SU-DHL-6 (cell line): ENCODE results near the gene OCIAD1.

Source experiments
- H2AFZ ChIP-seq: fragments of 200-600 bp; sonication (generic); 2 replicates; pipeline ENCODE4 v1.6.1; 2014; ENCODE audit warnings: low read depth, mild to moderate bottlenecking, moderate library complexity, mixed read lengths, antibody characterized with exemption, low read length; ENCODE audit not compliant: severe bottlenecking
- H3F3A ChIP-seq: fragments of 200-600 bp; shearing (Covaris generic); 2 replicates; pipeline ENCODE4 v1.6.0; 2016; ENCODE audit warnings: antibody characterized with exemption, mild to moderate bottlenecking; ENCODE audit not compliant: insufficient read depth
- H3K27ac ChIP-seq: fragments of 200-600 bp; sonication (generic); 2 replicates; pipeline ENCODE4 v1.5.1; 2016; ENCODE audit warnings: low read depth, mild to moderate bottlenecking, low read length, moderate library complexity, mixed read lengths
- H3K27me3 ChIP-seq: fragments of 200-600 bp; sonication (generic), shearing (Covaris generic); 2 replicates; pipeline ENCODE4 v1.6.0; 2014; ENCODE audit warnings: mild to moderate bottlenecking, low read length
- H3K36me3 ChIP-seq: fragments of 200-600 bp; sonication (generic); 2 replicates; pipeline ENCODE4 v1.6.1; 2014; ENCODE audit warnings: mild to moderate bottlenecking, low read length, mixed read lengths
- H3K4me2 ChIP-seq: fragments of 300-600, 200-600 bp; shearing (Covaris generic), sonication (generic); 2 replicates; pipeline ENCODE4 v1.6.0; 2014; ENCODE audit warnings: low read length, low read depth, mild to moderate bottlenecking; ENCODE audit not compliant: poor library complexity, severe bottlenecking
- H3K4me3 ChIP-seq: fragments of 200-600 bp; sonication (generic); 2 replicates; pipeline ENCODE4 v1.5.1; 2014; ENCODE audit warnings: antibody characterized with exemption, low read length, mild to moderate bottlenecking, mixed read lengths; ENCODE audit not compliant: insufficient read depth, poor library complexity, severe bottlenecking
- H3K79me2 ChIP-seq: fragments of 200-600 bp; sonication (generic); 2 replicates; pipeline ENCODE4 v1.6.1; 2014; ENCODE audit warnings: mild to moderate bottlenecking, low read length, moderate library complexity; ENCODE audit not compliant: insufficient read depth
- H3K9ac ChIP-seq: fragments of 200-600 bp; sonication (generic); 2 replicates; pipeline ENCODE4 v1.7.0; 2014; ENCODE audit warnings: mild to moderate bottlenecking, low read length
- H3K9me2 ChIP-seq: fragments of 200-600 bp; sonication (generic); replicated peaks from 2 replicates; pipeline ENCODE4 v1.6.1; 2014; ENCODE audit warnings: low read length; ENCODE audit not compliant: insufficient read depth
- H3K9me3 ChIP-seq: fragments of 200-600 bp; sonication (generic); 2 replicates; pipeline ENCODE4 v1.6.1; 2014; ENCODE audit warnings: low read length, mixed read lengths; ENCODE audit not compliant: insufficient read depth
- H4K20me1 ChIP-seq: fragments of 200-600 bp; sonication (generic); 2 replicates; pipeline ENCODE4 v1.6.1; 2014; ENCODE audit warnings: low read depth, mild to moderate bottlenecking, antibody characterized with exemption, low read length, moderate library complexity, mixed read lengths
- EZH2phosphoT487 ChIP-seq: fragments of 200-600 bp; sonication (generic), shearing (Covaris generic); conservative IDR thresholded peaks from 2 replicates; pipeline ENCODE4 v1.6.1; 2018; ENCODE audit warnings: mild to moderate bottlenecking, antibody characterized with exemption, low read length, moderate library complexity, mixed read lengths
- TF ChIP-seq, protein P1 (sequence below): fragments of 200-600 bp; sonication (generic); IDR thresholded peaks from one replicate; pipeline ENCODE4 v1.5.1; 2017; ENCODE audit warnings: antibody characterized with exemption, mild to moderate bottlenecking, low read length, moderate library complexity; ENCODE audit not compliant: insufficient read depth, poor library complexity, severe bottlenecking

The OCIAD1 gene

DNA sequence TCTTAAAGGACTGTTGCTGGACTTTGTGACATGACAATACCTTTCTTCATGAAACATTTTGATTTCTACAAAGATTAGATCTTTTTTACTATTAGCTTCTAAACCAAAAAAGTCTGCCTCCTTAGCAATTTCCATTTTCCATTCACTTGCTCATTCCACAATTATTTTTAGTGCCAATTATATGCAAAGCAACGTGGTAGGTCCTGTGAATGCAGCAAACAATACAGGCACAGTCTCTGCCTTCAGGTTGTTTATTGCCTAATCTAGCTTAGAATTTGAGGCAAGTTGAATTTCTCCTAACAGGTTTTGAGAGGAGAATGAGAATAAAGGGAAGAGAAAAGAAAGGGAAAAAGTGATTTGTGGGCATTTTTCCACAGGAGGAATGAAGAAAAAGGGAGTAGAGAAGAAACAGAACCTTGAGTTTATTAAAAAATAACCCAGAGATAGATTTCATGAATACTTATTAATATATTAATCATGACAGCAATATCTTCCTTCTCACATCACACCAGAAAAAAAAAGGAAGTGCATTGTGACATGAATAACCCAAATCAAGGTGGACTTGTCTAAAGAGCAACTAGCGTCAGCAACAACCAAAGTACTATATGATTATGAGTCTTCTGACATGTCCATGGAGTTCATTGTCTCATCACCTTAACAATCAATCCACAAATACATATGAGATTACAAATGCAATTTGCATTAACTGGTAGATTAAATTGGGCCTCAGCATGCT lies 34.5 kb upstream of the OCIAD1 start:
- no peak for TF ChIP-seq EZH2phosphoT487
- TF ChIP-seq, protein P1, sequence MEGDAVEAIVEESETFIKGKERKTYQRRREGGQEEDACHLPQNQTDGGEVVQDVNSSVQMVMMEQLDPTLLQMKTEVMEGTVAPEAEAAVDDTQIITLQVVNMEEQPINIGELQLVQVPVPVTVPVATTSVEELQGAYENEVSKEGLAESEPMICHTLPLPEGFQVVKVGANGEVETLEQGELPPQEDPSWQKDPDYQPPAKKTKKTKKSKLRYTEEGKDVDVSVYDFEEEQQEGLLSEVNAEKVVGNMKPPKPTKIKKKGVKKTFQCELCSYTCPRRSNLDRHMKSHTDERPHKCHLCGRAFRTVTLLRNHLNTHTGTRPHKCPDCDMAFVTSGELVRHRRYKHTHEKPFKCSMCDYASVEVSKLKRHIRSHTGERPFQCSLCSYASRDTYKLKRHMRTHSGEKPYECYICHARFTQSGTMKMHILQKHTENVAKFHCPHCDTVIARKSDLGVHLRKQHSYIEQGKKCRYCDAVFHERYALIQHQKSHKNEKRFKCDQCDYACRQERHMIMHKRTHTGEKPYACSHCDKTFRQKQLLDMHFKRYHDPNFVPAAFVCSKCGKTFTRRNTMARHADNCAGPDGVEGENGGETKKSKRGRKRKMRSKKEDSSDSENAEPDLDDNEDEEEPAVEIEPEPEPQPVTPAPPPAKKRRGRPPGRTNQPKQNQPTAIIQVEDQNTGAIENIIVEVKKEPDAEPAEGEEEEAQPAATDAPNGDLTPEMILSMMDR: no peak
- H3K27me3 ChIP-seq: no peaks in the 10 kb centered on the region
- no peak overlapping the region for H2AFZ ChIP-seq

DNA sequence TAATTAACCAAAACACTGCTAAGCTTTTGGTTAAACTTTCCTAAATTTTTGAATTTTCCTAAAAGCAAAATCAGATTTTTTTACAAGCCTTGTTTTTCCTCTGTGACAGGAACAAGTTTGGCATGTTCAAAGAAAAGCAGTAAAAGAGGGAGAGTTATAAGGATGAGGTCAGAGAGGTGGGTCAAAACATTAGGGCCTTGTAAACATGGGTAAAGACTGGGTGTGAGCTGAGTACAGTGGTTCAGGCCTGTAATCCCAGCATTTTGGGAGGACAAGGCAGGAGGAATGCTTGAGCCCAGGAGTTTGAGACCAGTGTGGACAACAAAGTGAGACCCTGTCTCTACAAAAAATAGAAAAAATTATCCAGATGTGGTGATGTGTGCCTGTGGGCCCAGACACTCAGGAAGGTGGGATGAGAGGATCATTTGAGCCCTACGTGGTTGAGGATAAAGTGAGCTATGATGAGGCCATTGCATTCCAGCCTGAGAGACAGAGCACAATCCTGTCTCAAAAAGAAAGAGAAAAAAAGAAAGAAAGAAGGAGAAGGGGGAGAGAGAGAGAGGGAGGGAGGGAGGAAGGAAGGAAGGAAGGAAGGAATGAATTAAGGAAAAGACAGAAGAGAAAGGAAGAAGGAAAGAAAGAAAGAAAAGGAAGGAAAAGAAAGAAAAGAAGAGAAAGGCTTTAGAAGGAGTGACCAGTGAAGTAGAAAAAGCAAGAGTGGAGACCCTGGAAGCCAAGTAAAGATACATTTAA lies 33.8 kb upstream of the OCIAD1 start:
- Histone ChIP-seq H3K4me3 (no peak overlapping the region), H3K9me3 (no peaks in the 10 kb centered on the region), H2AFZ (no peak overlapping the region)

More for the DNA sequence above, 34.5 kb upstream of the OCIAD1 start:
- H3K4me3 ChIP-seq: no peak overlapping the region
- H3K4me2 ChIP-seq: no peak overlapping the region
- H3K9me3 ChIP-seq: no peaks in the 10 kb centered on the region
- H4K20me1 ChIP-seq: no peaks in the 10 kb centered on the region
- no peaks in the 10 kb centered on the region for H3K79me2 ChIP-seq
- no peaks in the 10 kb centered on the region for H3F3A ChIP-seq
- H3K9ac ChIP-seq: no peak overlapping the region
- no peaks in the 10 kb centered on the region for H3K9me2 ChIP-seq
- H3K36me3 ChIP-seq: no peaks in the 10 kb centered on the region
- H3K27ac ChIP-seq: no peak overlapping the region

DNA sequence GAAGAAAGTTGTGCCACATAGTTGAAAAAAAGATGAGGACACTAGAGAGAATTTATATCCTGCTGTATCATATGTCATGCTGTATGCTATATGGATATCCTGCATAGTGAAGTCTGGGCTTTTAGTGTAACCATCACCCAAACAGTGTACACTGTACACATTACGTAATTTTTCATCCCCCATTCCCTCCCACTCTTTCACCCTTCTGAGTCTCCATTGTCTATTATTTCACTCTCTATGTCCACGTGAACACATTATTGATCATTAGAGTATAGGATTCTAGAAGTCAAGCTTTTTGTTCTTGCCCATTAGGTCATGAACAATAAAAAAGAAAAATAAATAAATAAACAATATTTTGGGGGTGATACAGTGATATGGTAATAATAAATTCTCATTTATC lies 32.8 kb upstream of the OCIAD1 start:
- Histone ChIP-seq H2AFZ (no peak overlapping the region), H3K27me3 (no peaks in the 10 kb centered on the region), H3K27ac (no peak overlapping the region), H3F3A (no peaks in the 10 kb centered on the region), H3K9me3 (no peaks in the 10 kb centered on the region), H3K9ac (no peak overlapping the region), H3K4me2 (no peak overlapping the region), H3K9me2 (no peaks in the 10 kb centered on the region), H3K79me2 (no peaks in the 10 kb centered on the region), H3K36me3 (no peaks in the 10 kb centered on the region), H4K20me1 (no peaks in the 10 kb centered on the region), H3K4me3 (no peak overlapping the region)
- TF ChIP-seq, protein P1: no peak
- TF ChIP-seq EZH2phosphoT487: no peak

More for the DNA sequence above, 33.8 kb upstream of the OCIAD1 start:
- H3K4me2 ChIP-seq: no peak overlapping the region
- no peak overlapping the region for H3K9ac ChIP-seq
- no peaks in the 10 kb centered on the region for H3K9me2 ChIP-seq
- H3F3A ChIP-seq: no peaks in the 10 kb centered on the region
- H3K27me3 ChIP-seq: no peaks in the 10 kb centered on the region
- H3K27ac ChIP-seq: no peak overlapping the region
- no peaks in the 10 kb centered on the region for H3K36me3 ChIP-seq
- TF ChIP-seq, protein P1: no peak
- no peak for TF ChIP-seq EZH2phosphoT487
- H4K20me1 ChIP-seq: no peaks in the 10 kb centered on the region
- H3K79me2 ChIP-seq: no peaks in the 10 kb centered on the region
